ENCODE results near the gene OR51G1.

GRCh38 chr11:4936745-4937144, 12.6 kb upstream of the OR51G1 start:
- TF ChIP-seq, protein P1, sequence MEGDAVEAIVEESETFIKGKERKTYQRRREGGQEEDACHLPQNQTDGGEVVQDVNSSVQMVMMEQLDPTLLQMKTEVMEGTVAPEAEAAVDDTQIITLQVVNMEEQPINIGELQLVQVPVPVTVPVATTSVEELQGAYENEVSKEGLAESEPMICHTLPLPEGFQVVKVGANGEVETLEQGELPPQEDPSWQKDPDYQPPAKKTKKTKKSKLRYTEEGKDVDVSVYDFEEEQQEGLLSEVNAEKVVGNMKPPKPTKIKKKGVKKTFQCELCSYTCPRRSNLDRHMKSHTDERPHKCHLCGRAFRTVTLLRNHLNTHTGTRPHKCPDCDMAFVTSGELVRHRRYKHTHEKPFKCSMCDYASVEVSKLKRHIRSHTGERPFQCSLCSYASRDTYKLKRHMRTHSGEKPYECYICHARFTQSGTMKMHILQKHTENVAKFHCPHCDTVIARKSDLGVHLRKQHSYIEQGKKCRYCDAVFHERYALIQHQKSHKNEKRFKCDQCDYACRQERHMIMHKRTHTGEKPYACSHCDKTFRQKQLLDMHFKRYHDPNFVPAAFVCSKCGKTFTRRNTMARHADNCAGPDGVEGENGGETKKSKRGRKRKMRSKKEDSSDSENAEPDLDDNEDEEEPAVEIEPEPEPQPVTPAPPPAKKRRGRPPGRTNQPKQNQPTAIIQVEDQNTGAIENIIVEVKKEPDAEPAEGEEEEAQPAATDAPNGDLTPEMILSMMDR (conservative IDR thresholded peaks at IDR 0.05; ENCODE audit: low read length): no peak
- no peak for TF ChIP-seq EZH2phosphoT487 (IDR thresholded peaks at IDR 0.05; ENCODE audit: borderline replicate concordance)

Data from Loucy (cell line).